HTERT RPE-1 (cell line): ENCODE measurements around the gene MSI1.

Experiments used
- in situ Hi-C: fragments of 300-500 bp; cut with MboI; formaldehyde crosslinking; loops from 4 replicates; pipeline ENCODE4 v1.14.3; 2020; ENCODE audit warnings: low sequenced_read_pairs

MSI1 gene

GRCh38 chr12:120327593-120327992 is 41.4 kb downstream of the MSI1 start, which contains the start of gene PLA2G1B:
PLA2G1B (minus strand) TSS chr12:120327779; CDS start chr12:120327753, 26 bp downstream.
- in situ Hi-C loops, result no loop called here

GRCh38 chr12:120324841-120325417 is 44.0 kb downstream of the MSI1 start:
- in situ Hi-C loops, result no loop called here

DNA sequence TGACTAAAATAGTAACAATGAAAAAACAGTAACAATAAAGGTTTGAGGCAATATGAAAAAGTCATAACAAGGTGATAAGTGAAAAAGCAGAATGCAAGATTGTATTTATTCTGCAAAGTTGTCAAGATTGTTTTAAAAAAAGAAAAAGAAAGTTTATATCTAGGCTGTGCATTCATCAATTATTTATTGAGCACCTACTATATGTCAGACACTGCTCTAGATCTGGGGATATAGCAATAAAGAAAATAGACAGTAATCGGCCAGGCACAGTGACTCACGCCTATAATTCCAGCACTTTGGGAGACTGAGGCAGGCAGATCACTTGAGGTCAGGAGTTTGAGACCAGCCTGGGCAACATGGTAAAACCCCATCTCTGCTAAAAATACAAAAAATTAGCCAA is 45.2 kb downstream of the MSI1 start:
- in situ Hi-C loops, result no loop called here

GRCh38 chr12:120321382-120322202 is 47.4 kb downstream of the MSI1 start:
- in situ Hi-C loops, result no loop called here

DNA sequence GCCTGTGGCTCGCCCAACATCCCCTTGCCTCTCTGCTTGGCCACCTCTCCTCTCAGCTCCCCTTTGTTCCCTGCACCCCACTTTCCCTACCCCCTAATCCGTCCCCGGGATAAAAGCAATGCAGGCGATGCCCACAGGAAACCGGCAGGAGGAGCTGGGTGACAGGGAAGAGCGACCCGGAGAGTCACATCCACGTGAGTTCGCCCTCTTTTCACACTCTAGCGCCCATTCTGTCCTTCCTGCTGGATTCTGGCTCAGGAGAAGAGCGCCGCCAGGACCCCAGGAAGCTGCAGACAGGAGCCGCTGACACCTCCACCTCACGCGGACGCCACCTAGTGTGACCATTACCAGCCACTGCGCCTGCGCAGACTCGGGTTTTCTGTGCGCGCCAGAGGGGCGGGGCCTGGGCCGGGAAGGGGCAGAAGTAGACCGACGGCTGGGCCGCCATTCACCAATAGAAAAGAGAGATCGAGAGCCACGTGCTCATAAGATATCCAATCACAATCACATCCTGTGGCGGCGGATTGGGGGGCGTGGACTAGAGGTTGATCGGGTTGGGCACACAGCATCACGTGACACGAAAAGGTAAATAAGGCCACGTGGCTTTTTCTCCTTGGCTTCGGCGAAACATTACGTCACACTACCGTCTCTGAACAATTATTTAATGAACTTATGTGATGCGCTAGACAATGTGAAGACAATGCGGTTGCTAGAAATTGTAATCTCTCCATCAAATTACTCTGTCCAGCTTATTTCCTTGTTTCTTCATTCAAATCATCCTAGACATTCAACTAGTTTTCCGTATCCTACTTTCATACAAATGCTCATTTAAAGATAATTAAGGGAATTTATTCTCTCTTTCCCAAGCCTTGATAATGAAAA is 51.5 kb downstream of the MSI1 start:
- in situ Hi-C loops, result no loop called here

DNA sequence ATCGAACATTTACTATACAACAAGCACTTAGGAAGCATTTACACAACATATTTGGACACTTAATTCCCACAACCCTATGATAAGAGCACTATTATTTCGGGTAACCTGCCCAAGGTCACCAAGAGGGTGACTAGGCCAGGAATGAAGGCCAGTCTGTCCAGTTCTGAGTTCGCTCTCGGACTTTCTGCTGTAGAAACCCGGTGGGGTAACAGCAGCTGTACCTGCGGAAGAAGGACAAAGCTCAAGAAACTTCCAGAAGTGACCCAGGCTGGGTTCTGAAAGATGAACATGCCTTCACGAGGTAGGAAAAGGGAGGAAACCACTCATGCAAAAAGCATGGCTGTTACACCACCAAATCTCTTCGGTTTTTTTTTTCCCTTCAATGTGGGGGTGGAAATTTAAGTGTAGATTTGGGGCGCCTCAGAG is 52.2 kb downstream of the MSI1 start:
- in situ Hi-C loops, result no loop called here

DNA sequence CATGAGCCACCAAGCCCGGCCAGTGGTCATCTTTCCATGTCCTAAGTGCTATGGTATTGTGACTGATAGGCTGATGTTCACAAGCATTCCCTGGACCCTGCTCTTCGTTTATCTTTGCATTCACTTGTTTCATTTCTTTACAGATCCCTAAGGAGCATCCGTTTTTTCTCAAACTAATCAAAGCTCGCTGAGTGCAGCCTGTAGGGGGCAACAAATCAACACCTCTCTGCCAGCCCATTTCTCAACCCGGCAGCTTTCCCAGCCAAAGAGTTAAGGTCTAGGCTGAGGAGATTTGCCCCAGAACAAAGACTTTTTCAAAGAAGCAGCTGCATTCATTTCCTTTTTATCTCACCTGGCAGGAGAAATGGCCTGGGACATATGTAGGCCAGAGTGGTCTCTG is 54.7 kb downstream of the MSI1 start:
- in situ Hi-C loops, result no loop called here

GRCh38 chr12:120301962-120302815 is 66.8 kb downstream of the MSI1 start, which contains the start of gene SIRT4:
SIRT4 (plus strand) TSS chr12:120302321; CDS start chr12:120303562, 1,241 bp downstream.
- in situ Hi-C loops, result no loop called here

- in situ Hi-C loops, result no loop called here
Measured at GRCh38 chr12:120292661-120293531, 76.1 kb downstream of the MSI1 start, which contains the start of gene RNU4-1. RNU4-1 (minus strand) TSS chr12:120293237.

GRCh38 chr12:120292411-120292660 is 76.6 kb downstream of the MSI1 start:
- in situ Hi-C loops, result no loop called here
